NOMO-1 (cell line): ENCODE results near the gene ZBTB7C.
"Not testable (repeated sequence)": the region's sequence is repeated elsewhere in the genome, so short reads cannot be mapped to it uniquely, and the experiment has no call there.

Source experiments
- DNase-seq, 2 experiments: peaks; one replicate each; lab custom pipeline; 2025; ENCODE audit not compliant: unreplicated experiment in 2 of 2; lab: John Stamatoyannopoulos, UW

ZBTB7C gene

DNA sequence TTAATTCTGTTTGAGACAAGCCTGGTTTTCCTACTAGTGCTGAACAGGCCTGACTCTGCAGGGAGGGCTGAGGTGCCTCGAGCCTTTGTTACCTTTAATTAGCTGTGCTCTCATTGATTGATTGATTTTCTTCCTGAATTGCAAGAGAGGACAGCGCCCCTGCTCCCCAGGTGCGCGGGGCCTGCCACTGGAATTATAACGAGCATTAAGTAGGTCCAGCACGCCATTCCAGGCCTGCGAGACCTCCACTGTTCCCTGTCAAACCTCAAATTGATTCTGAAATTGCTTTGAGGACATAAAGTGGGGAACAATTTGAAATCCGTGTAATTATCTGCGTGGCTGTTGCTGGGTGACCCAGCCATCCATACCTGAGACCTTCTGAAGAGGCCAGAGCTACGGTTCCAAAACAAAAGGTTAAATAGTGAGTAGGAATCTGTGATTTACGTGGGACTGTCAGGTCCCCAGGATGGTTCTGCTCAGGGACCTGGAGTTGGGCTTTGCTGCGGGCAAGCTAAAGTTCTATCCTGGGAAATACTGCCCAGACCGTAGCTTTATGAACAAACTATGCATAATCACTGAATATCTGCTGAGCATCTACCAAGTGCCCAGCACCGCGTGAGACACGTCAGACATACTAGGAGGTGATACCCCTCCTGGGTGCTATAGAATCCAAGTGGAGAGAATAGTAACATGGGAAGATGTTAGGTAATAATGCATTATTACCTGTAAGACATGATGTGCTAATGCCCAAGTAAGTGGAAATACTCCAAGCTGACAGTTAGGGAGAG is 104.1 kb downstream of the ZBTB7C start:
- no peak for DNase-seq

DNA sequence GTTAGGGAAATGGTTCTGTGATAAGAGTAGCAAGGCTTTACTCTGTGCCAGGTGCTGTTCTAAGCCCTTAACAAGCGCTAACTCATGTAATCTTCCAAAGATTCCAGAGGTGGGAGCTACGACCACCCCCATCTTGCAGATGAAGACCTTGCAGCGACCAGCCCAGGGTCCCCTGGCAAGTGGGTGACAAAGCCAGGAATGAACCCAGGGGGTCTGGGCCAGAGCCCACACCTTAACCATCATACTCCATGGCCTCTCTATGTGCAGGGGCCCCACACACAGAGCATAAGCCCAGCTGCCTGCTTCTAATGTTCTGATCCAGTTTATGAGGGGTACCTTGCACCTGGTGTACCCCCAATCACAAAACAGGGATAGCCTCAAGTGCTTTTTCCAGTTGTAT is 105.3 kb downstream of the ZBTB7C start:
- DNase-seq: no peak

- DNase-seq: no peak
Observed at GRCh38 chr18:48302736-48303135, 106.4 kb downstream of the ZBTB7C start.

DNA sequence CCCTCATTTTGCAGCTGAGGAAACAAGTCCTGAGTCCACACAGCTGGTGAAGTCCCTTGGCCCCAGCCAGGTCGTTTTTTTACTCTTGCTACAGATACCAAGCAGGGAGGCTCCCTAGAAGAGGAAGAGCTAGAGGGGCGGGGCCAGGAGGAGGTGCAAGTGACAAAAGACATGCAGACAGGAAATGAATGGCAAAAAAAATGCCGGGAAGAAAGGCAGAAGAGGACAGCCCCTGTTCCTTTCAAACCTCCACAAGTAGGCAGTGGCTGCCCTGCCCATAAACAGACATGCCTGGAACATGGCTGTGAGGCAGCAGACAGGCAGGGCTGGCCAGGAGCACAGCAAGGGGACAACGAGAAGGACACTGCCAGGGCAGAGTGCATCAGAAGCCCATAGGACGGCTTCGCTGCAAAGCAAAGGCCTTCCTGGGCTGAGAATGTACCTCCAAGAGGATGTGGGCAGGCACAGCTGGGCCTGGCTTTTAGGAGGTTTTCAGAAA is 108.7 kb downstream of the ZBTB7C start:
- DNase-seq: peak; percentile 85

- no peak for DNase-seq
Observed at GRCh38 chr18:48297139-48297538, 112.0 kb downstream of the ZBTB7C start.

DNA sequence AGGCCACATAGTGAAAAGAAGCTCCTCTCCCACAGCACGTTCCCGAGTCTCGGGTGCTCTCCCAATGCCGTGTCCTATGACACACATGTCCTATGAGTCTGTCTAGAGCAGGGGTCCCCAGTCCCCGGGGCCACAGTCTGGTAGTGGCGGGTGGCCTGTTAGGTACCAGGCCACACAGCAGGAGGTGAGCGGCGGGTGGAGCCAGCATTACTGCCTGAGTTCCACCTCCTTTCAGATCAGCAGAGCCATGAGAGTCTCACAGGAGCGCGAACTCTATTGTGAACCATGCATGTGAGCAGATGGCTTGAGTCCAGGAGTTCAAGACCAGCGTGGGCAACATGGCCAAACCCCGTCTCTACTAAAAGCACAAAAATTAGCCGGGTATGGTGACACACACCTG is 112.6 kb downstream of the ZBTB7C start:
- DNase-seq: no peak

- no peak for DNase-seq
Observed at GRCh38 chr18:48295586-48296311, 113.4 kb downstream of the ZBTB7C start.

DNA sequence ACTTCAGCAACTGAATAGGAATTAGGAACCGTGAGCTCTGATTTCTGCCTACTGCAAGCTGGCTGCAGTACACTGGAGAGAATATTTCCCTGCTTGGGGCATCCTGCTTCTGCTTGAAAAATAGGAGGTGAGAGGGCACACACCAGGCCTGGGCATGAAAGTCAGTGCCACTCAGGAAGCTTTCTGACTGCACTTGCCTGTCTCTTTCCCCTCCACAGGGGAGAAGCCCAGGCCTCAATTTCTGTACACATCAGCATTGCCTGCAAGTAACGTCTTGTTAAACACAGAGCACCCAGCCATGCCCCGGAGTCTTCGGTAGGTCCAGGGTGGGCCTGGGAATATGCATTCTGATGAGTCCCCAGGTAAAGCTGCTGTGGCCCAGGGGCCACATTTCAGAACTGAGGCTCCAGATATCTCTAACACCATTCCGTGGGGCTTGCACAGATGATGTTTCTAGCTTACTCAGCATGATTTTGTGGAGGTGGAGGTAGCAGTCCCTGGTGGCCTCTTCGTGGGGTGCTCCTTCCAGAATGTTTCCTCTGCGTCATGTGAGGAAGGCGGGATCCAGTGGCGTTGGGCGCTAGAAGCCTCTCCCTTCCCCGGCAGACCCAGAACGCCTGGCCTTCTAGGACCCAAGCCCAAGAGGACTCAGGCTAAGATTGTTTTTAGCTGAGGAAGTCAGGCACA is 114.1 kb downstream of the ZBTB7C start:
- no peak for DNase-seq

GRCh38 chr18:48293954-48294898 is 115.0 kb downstream of the ZBTB7C start:
- no peak for DNase-seq

DNA sequence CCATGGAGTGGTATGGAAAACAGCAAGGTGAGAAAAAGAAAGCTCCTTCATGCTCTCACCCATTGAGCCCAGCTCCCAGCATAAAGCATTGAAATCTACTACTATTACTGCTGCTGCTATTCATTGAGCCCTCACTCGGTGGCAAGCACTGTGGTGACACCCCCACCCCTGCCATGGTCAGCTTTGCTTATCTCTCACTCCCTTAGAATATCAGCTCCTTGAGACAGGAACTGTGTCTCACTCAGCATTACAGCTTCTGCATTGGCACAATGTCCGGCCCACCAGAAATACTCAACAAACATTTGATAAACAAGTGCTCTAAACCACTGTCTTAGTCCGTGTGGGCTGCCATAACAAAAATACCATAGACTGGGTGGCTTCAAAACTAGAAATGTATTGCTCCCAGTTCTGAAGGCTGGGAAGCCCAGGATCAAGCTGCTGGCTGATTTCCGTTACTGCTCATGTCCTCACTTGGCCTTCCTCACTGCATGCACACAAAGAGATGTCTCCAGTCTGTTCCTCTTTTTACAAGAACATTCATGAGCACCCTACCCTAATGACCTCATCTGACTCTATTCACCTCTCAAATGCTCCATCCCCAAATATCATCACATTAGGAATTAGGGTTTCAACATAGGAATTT is 116.3 kb downstream of the ZBTB7C start:
- peak in 1 of 2 experiments; percentile 33 for DNase-seq

DNA sequence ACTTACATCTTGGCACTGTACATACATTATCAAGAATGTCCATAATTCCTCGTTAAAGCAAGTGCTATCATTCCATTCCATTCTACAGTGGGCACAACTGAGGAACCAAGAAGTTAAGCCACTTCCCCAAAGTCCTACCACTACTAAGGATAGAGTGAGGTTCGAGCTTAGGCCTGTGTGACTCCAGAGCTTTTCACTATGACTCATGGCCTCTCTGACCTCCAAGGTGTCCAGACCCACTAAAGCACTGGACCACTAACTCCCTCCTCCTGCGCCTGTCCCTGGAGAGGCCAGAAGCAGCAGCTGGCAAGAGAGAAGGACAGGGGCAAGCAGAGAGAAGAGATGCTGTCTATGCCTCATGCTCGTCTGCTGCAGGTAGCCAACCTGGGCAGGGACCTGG is 117.0 kb downstream of the ZBTB7C start:
- no peak for DNase-seq

DNA sequence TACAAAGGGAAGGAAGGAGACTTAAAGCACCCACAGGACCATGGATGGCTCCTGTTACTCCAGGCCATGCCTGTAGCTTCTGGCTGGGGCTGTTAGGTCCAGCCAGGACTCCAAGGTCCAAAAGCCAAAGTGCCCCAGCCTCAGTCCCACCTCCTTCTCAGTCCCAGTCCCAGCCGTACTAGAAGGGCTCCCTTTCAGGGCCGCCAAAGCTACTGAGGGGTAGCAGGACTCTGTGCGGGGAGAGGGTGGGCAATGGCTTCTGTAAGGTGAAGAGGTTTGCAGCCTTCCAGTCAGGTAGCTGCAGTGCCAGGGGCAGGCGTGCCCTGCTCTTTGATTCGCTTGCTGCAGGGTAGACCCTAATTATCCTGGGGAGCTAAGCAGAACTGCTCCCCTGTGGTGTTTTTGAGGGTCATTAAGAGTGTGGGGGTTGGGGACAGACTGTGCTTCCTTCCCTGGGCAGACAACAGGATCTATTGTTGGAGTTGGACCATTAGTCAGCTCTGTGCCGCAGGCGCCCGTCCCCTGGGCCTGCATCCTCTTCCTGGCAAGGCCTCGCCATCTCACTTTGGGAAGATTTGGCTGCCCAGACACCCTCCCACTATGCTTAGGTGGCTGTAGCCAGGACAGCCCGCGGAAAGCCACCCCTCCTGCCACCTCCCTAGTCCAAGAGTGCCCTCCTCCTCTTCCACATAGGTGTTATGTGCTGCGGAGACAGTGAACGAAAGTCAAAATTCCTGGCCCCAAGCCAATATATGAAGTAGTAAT is 118.8 kb downstream of the ZBTB7C start:
- no peak for DNase-seq

DNA sequence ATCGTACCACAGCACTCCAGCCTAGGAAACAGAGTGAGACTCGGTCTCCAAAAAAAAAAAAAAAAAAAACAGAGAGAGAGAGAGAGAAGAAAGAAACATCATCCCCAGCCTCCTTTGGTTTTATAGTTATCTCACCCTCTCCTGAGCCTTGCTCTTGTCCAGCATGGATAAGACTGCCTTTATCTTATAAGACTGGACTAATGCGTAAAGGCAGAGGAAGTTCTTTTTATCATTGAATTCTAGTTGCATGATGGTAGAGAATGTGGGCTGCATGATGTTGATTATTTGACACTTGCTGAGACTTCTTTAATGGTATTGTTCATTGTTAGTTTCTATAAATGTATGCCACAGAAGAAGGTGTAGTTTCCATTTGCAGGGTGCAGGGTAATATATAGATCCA is 124.4 kb downstream of the ZBTB7C start:
- no peak for DNase-seq

GRCh38 chr18:48284011-48284410 is 125.2 kb downstream of the ZBTB7C start:
- DNase-seq: not testable (repeated sequence)

DNA sequence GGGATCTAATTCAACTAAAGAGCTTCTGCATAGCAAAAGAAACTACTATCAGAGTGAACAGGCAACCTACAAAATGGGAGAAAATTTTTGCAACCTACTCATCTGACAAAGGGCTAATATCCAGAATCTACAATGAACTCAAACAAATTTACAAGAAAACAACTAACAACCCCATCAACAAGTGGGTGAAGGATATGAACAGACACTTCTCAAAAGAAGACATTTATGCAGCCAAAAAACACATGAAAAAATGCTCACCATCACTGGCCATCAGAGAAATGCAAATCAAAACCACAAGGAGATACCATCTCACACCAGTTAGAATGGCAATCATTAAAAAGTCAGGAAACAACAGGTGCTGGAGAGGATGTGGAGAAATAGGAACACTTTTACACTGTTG is 127.7 kb downstream of the ZBTB7C start:
- DNase-seq: not testable (repeated sequence)

DNA sequence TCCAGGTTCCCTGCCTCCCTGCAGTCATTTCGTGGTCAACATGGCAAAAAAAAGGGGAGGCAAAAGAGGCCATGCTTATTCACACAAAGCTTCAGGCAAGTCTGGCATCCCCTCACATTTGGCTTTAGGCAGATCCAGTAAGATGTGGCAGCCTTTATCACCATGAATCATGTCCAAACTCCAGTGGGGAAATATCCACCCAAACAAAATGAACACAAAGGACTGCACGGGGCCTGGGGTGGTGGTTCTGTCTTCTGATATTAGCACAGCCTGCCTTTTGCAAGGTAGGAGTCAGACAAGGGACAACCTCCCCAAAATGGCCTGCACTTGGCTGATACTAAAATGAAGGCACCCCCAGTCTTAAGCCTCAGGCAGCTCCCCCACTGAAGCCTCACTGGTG is 129.9 kb downstream of the ZBTB7C start:
- DNase-seq: no peak

- DNase-seq: no peak
Observed at GRCh38 chr18:48278081-48278480, 131.1 kb downstream of the ZBTB7C start.

GRCh38 chr18:48274301-48274700 is 134.9 kb downstream of the ZBTB7C start:
- DNase-seq: no peak

GRCh38 chr18:48270929-48271328 is 138.3 kb downstream of the ZBTB7C start:
- DNase-seq: no peak
